Fibroblast of skin of back (primary cell): ENCODE results near the gene VSTM2L.
A peak's percentile ranks its signal among the peaks of the same experiment; 100 is the strongest.

ENCODE experiments used
- DNase-seq: peaks from one replicate; pipeline ENCODE4 v3.0.0-alpha.2; 2013

The VSTM2L gene

DNA sequence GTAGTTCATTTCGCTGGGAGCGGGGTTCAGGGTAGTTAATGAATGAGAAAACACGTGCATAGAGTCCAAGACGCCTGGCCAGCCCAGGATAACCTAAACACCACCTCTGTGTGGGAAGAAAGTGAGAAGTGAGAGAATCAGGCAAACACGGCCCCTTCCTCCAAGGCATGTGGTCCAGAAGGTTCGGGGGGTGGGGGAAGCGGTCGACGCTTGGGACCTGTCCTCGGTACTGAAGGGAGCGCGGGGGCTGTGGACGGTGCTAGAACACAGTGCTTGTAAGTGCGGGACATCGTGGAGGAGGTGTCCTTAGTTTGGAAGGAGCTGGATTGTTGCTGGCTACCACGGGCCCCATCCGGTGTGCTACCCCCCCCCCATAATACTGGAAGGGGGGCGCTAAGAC is 1.7 kb upstream of the VSTM2L start:
- peak; percentile 15 for DNase-seq

GRCh38 chr20:37901654-37902503 is 1.0 kb upstream of the VSTM2L start:
- peak; percentile 56 for DNase-seq

GRCh38 chr20:37903317-37904007 is 535 bp downstream of the VSTM2L start:
- DNase-seq: no peak

GRCh38 chr20:37904008-37904642 is 1.2 kb downstream of the VSTM2L start:
- no peak for DNase-seq

DNA sequence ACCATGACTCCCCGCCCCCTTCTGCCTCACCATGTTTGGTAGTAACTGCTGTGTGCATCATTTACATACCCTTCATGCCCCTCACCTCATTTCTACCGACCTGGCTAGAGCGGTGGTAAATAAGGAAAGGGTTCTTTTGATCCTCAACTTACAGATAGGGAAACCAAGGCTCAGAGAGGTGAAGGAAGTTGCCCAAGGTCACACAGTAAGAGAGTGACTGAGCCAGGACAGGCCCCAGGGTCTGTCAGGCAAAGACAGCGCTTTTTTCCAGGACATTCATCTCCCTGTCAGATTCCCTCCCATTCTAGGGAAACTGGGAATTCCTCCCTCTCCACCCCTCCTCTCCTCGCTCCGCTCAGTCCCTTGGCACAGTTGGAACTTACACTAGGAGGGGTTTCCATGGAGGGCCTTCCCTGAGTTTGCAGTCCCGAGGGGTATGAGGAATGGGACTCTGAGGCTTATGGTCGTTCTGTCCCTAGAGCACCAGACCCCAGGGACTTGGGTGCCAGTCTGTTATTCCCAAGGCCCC is 2.0 kb downstream of the VSTM2L start:
- no peak for DNase-seq

GRCh38 chr20:37905671-37906613 is 3.0 kb downstream of the VSTM2L start:
- no peak for DNase-seq

GRCh38 chr20:37907330-37907676 is 4.4 kb downstream of the VSTM2L start:
- DNase-seq: no peak

- DNase-seq: peak; percentile 93
These were observed 4.9 kb downstream of the VSTM2L start for GRCh38 chr20:37907677-37908401.

DNA sequence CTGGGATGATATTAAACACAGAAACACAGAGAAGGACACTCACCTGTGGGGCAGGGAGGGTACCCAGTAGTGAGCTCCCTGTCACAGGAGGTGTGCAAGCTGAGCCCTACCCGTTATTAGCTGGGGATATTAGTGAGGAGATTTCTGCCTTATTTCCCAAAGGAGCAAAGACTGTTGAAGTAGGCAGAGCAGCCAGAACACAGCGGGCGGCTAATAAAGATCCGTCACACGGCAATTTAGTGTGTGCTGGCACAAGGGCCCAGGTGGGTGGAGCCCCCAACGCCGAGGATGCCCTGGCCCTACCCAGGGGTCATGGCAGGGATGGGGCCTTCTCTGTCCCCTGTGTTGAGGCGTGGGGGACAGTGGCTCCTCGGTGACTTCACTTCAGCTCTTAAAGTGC is 8.3 kb downstream of the VSTM2L start:
- no peak for DNase-seq

DNA sequence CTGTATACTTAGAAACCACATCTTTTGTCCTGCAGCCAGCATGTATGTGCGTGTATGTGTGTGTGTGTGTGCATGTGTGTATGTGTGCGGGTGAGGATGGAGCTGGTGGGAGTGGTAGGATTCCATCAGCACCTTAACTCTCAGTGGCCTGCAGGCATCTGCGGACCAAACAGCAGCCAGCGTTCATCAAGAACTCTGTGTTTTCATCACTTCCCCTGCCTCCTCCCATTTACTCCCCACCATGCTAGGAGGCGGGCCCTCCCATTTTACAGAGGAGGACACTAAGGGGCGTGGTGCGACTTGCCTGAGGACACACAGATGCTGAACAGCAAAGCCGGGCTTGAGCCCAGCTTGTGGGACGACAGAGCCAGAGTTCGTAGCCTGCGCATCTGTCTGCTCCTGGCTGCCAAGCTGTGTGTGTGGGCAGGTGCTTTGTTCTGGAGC is 8.9 kb downstream of the VSTM2L start:
- peak; percentile 48 for DNase-seq

GRCh38 chr20:37912874-37913273 is 9.9 kb downstream of the VSTM2L start:
- no peak for DNase-seq

DNA sequence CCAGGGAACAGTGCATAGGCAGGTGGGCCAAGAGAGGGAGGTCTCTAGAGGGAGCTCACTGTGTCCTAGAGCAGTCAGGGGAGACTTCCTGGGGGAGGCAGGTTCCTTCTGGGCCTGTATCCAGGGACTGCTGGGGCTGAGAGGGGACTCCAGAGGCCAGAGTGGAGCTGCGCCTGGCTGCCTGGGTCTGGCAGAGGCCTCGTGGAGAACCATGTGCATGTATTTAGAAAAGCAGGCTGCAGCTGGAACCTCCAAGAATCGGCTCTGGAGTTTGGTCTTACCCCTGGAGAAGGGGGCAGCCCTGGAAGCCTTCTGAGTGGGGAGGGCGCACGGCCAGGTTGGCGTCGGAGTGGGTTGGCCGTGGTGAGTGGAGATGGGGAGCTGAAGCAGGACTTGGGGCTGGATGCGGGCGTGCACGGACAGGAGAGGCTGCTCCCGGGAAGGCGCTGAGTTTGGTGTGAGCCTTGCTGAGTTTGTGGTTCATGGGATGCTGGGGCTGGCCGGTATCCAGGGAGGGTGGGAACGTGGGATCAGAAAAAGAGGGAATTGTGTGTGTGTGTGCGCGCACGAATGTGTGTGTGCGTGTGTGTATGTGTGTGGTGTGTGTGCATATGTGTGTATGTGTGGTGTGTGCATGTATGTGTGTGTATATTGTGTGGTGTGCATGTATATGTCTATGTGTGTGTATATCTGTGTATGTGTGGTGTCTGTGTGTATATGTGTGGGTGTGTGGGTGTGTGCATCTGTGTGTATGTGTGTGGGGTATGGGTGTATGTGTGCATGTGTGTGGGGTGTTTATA is 10.8 kb downstream of the VSTM2L start:
- DNase-seq: no peak

GRCh38 chr20:37914367-37914671 is 11.4 kb downstream of the VSTM2L start:
- no peak for DNase-seq

GRCh38 chr20:37914672-37915433 is 11.9 kb downstream of the VSTM2L start:
- DNase-seq: peak; percentile 12

DNA sequence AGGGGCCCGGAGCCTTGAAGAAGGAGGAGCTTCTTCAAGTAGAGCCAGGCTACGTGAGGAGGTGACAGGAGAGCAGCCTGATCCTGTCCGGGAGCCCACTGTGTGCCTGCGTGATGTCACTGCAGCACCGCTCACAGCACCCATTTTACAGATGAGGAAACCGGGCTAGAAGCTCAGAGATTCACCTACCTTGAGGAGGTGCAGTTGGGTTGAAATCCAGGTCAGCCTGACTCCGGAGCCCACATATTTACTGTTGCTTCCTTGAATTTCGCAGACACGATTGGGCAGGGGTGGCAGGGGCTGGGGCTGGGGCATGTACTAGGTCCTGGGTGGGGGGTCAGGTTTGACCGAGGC is 12.5 kb downstream of the VSTM2L start:
- DNase-seq: no peak

GRCh38 chr20:37915800-37916570 is 13.1 kb downstream of the VSTM2L start:
- DNase-seq: no peak

DNA sequence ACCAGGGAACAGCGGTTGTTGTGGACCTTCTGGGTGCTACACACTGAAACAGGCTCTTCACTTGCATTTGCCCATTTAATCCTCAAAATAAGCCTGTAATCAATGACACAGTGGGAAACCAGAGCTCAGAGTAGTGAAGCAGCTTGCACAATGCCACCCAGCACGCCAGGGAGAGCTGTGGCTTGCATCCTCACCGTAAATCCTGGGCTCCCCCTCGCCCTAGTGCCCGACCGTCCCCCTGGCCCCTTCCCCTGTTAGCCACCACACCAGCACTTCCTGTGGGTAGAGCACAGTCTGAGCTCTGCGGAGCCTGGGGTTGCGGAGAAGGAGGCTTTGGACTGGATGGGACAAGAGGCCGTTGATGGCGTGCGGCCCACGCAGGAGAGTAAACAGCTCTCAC is 14.5 kb downstream of the VSTM2L start:
- DNase-seq: no peak

- no peak for DNase-seq
These were observed 15.1 kb downstream of the VSTM2L start for GRCh38 chr20:37918035-37918434.

DNA sequence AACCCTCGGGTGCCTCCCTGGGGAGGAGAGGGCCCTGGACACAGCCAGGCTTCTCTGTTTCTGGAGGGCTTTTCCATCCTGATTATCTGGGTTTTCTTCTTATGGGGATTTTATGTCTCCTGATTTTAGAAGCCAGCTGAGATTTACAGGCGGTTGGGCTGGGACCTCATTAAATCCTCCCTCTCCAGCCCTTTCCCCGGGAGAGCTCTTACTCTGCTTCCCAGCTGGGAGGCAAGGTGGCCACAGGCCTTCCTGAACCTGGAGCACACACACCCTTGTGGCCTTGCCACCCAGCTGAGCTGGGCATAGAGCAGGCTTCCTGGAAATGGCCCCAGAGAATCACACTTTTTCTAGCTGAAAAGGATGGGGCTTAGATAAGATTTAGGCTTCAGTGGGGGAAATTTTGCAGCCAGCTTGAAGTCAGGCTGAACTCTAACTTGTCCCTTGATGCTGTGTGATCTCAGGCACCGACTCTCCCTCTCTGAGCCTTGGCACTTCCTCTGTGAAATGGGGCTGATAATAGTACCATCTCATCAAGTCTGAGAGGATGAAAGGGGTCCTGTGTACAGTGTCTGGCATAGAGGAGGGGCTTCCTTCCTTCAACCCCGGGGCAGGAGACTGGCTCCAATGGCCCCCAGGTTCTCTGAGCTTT is 16.6 kb downstream of the VSTM2L start:
- no peak for DNase-seq
